Measurements from ENCODE around the gene PIEZO1.

- TF ChIP-seq CTCF (IDR thresholded peaks at IDR 0.05) (no peak), POLR2AphosphoS5 (IDR thresholded peaks at IDR 0.05) (no peak), POLR2A (IDR thresholded peaks at IDR 0.05) (no peak), EP300 (IDR thresholded peaks at IDR 0.05) (no peak)
These were observed 46.6 kb downstream of the PIEZO1 start for GRCh38 chr16:88738151-88739084.
